H7 (cell line): ENCODE measurements around the gene CACNA2D2. TPM values are rescaled to one million over a fixed set of nuclear protein-coding genes. Genes with fewer than 3 reads are reported as not detected.

Experiments used
- DNase-seq: peaks from one replicate; pipeline ENCODE4 v3.0.0; 2012
- H3K27me3 ChIP-seq: 2 replicates; pipeline ENCODE4 v1.6.0; 2011; ENCODE audit warnings: mild to moderate bottlenecking, low read length; ENCODE audit not compliant: control insufficient read depth, insufficient read depth
- H3K36me3 ChIP-seq: replicated peaks from 2 replicates; pipeline ENCODE4 v1.5.1; 2011; ENCODE audit warnings: low read length; ENCODE audit not compliant: control insufficient read depth, insufficient read depth
- H3K4me3 ChIP-seq: 2 replicates; pipeline ENCODE4 v1.5.1; 2011; ENCODE audit warnings: low read depth, mild to moderate bottlenecking, control low read depth, low read length, moderate library complexity; ENCODE audit not compliant: insufficient read depth
- total RNA-seq: library from RNA; depleted of rRNA; stranded (reverse); fragments of >200 nt; shearing (Covaris generic); gene quantifications from 2 replicates; pipeline ENCODE4 v1.2.3, GENCODE V29; 2014; rRNA removed

CACNA2D2 gene
- total RNA-seq, 1 experiment from 2014 or later, result 5.9 TPM

DNA sequence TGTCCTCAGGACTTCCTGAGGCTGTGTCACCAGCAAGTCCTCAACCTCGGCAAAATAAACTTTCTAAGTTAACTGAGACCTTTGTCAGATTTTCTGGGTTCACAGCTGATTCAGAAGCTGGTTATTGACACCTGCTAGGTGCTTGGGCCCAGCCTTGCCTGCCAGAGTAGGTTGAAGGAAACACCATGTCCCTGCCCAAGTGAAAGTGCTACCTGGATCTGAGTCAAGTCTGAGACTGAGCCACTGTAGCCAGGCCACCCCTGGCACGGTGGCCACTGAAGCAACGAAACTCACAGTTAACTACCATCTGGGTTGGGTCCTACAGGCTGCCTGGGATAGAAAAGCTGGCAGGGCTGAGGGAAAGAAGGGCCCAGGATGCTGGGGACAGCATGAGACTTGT lies 189.1 kb downstream of the CACNA2D2 start:
- peaks cover 25% of the 10 kb centered on the region for H3K36me3 ChIP-seq
- no peak overlapping the region for H3K4me3 ChIP-seq
- DNase-seq, result no peak
- no peaks in the 10 kb centered on the region for H3K27me3 ChIP-seq

Other genes with a start within 250 kb of the CACNA2D2 start
- 2.8 and 4.4 TPM in 2 replicates for gene SEMA3B, start 234.5 kb downstream of the CACNA2D2 start, total RNA-seq
- 0.07 and 1.2 TPM in 2 replicates for gene LSMEM2, start 224.5 kb downstream of the CACNA2D2 start, total RNA-seq
- gene IFRD2, start 211.2 kb downstream of the CACNA2D2 start, total RNA-seq, result 118 and 146 TPM in 2 replicates
- 3.5 and 5.7 TPM in 2 replicates for gene HYAL3, start 204.2 kb downstream of the CACNA2D2 start, total RNA-seq
- gene NAA80, start 204.2 kb downstream of the CACNA2D2 start, total RNA-seq, result 23.7 and 28.3 TPM in 2 replicates
- 5.4 and 8.2 TPM in 2 replicates for gene HYAL1, start 200.1 kb downstream of the CACNA2D2 start, total RNA-seq
- 122 TPM in 2 replicates for gene HYAL2, start 180.9 kb downstream of the CACNA2D2 start, total RNA-seq
- gene TUSC2, start 175.4 kb downstream of the CACNA2D2 start, total RNA-seq, result 36.3 and 42.1 TPM in 2 replicates
- gene RASSF1, start 162.8 kb downstream of the CACNA2D2 start, total RNA-seq, result 11.4 and 16.7 TPM in 2 replicates
- gene ZMYND10, start 157.9 kb downstream of the CACNA2D2 start, total RNA-seq, result 1.1 and 1.3 TPM in 2 replicates
- 41.1 and 41.6 TPM in 2 replicates for gene NPRL2, start 152.9 kb downstream of the CACNA2D2 start, total RNA-seq
- 19.0 and 20.0 TPM in 2 replicates for gene CYB561D2, start 152.8 kb downstream of the CACNA2D2 start, total RNA-seq
- 33.1 and 38.7 TPM in 2 replicates for gene TMEM115, start 144.1 kb downstream of the CACNA2D2 start, total RNA-seq
- gene C3orf18, start 64.1 kb upstream of the CACNA2D2 start, total RNA-seq, result 12.5 and 19.3 TPM in 2 replicates
- gene HEMK1, start 65.9 kb upstream of the CACNA2D2 start, total RNA-seq, result 15.5 and 19.0 TPM in 2 replicates
- 0.96 and 1.6 TPM in 2 replicates for gene CISH, start 108.1 kb upstream of the CACNA2D2 start, total RNA-seq
- 72.5 and 73.1 TPM in 2 replicates for gene MAPKAPK3, start 113.5 kb upstream of the CACNA2D2 start, total RNA-seq
- 2.0 and 3.2 TPM in 2 replicates for gene DOCK3, start 171.3 kb upstream of the CACNA2D2 start, total RNA-seq